ENCODE results near the gene GLI1. TPM values are rescaled to one million over a fixed set of nuclear protein-coding genes. Genes with fewer than 3 reads are reported as not detected.

Gene GLI1
- polyA plus RNA-seq, 1 of the 3 experiments (the other 2 are of a cell fraction), result 0.90 TPM

GRCh38 chr12:57430931-57431566 lies 28.5 kb upstream of the GLI1 start, which contains the start of gene R3HDM2:
Gene R3HDM2, minus strand, starts transcription at chr12:57431043. Its CDS starts 120,615 bp downstream, at chr12:57310428.
- H3K4me1 ChIP-seq (ENCODE audit: control insufficient read depth in 1 of 2, insufficient read depth in 2 of 2, low read depth in 1 of 2, low read length in 1 of 2), result peaks cover 0 to 3% of the 10 kb centered on the region in 2 experiments; a peak in 1 of 4 replicates
- POLR2A ChIA-PET, result no interaction called here
- CTCF ChIA-PET, result interaction anchor here (0.9 to 2.4 kb wide), 2 partner anchors 22 to 26 kb away, joined by 3 to 8 read pairs; no protein-coding TSS in a partner anchor
- no peak for TF ChIP-seq FOSL2 (IDR thresholded peaks at IDR 0.05; ENCODE audit: borderline replicate concordance, low read depth)
- TF ChIP-seq TEAD4 (IDR thresholded peaks at IDR 0.05; ENCODE audit: borderline replicate concordance, insufficient read depth), result no peak
- no peak for TF ChIP-seq FOXJ3 (CRISPR knock-in tag; IDR thresholded peaks at IDR 0.05)
- peak; percentile 72; the same call in 1 of the 2 replicates for TF ChIP-seq TAF1 (IDR thresholded peaks at IDR 0.05; ENCODE audit: borderline replicate concordance, low read depth, low read length)
- peak; percentile 81 for TF ChIP-seq CHD2 (IDR thresholded peaks at IDR 0.05; ENCODE audit: low read length, partially characterized antibody)
- TF ChIP-seq POLR2AphosphoS5 (IDR thresholded peaks at IDR 0.05; ENCODE audit: low read depth, low read length), result peak; percentile 93
- no peak for TF ChIP-seq EZH2phosphoT487 (IDR thresholded peaks at IDR 0.05; ENCODE audit: borderline replicate concordance, low read depth)
- TF ChIP-seq MAX (IDR thresholded peaks at IDR 0.05; ENCODE audit: low read depth), result peak; percentile 98
- TF ChIP-seq GABPA (IDR thresholded peaks at IDR 0.05; ENCODE audit: low read depth), result peak; percentile 38; the same call in 1 of the 2 replicates
- no peak for TF ChIP-seq RCOR1 (IDR thresholded peaks at IDR 0.05; ENCODE audit: low read length)
- TF ChIP-seq REST (IDR thresholded peaks at IDR 0.05; ENCODE audit: low read depth, low read length), result no peak
- TF ChIP-seq MXI1 (IDR thresholded peaks at IDR 0.05; ENCODE audit: low read depth, low read length), result peak; percentile 85
- TF ChIP-seq ELF1 (IDR thresholded peaks at IDR 0.05), result peak; percentile 90
- peak; percentile 66 for TF ChIP-seq NRF1 (IDR thresholded peaks at IDR 0.05; ENCODE audit: low read depth, low read length)
- peak; percentile 98 for DNase-seq
- H3F3A ChIP-seq (replicated peaks; ENCODE audit: insufficient read depth), result peaks cover 9% of the 10 kb centered on the region
- peak within 1 kb of the TSS; percentile 78 for H3K4me2 ChIP-seq
- H3K9me3 ChIP-seq, result no peaks in the 10 kb centered on the region
- H3K36me3 ChIP-seq (replicated peaks in 1 of 2; ENCODE audit: control insufficient read depth in 1 of 2, insufficient read depth in 2 of 2, low read length in 1 of 2), result no peaks in the 10 kb centered on the region
- H3K4me3 ChIP-seq (ENCODE audit: low read depth in 2 of 2, low read length in 1 of 2), result peak within 1 kb of the TSS; percentile 56 to 67
- 9% methylated on average over 27 of the region's 41 CpGs for WGBS (ENCODE audit: low lambda C conversion rate)
- H2AFZ ChIP-seq (ENCODE audit: low read depth), result peak within 1 kb of the TSS; percentile 90
- no peaks in the 10 kb centered on the region for H3K27me3 ChIP-seq (ENCODE audit: insufficient read depth)
- H3K27ac ChIP-seq (ENCODE audit: low read depth in 2 of 2, low read length in 1 of 2), result peak within 1 kb of the TSS; percentile 75 to 84
- H3K79me2 ChIP-seq (ENCODE audit: insufficient read depth), result peaks cover 38% of the 10 kb centered on the region
- no peaks in the 10 kb centered on the region for H3K9me2 ChIP-seq
- peak within 1 kb of the TSS; percentile 82 for H3K9ac ChIP-seq
- no peaks in the 10 kb centered on the region for H4K20me1 ChIP-seq (ENCODE audit: insufficient read depth)

All from SK-N-SH (cell line).